Uterus (tissue), 4 donors: Measurements from ENCODE around the gene GRID2. TPM values are rescaled to one million over a fixed set of nuclear protein-coding genes. Genes with fewer than 3 reads are reported as not detected.

Experiments used
- DNase-seq, 2 donors: peaks; one replicate each; pipeline ENCODE4 v3.0.0-alpha.2; 2019 to 2020
- H3K27ac ChIP-seq, 2 donors: fragments of 200-600 bp; sonication (generic); 1 replicate in 1 of 2; 2 replicates in 1 of 2; pipeline ENCODE4 v1.5.1; 2016 to 2018
- H3K27me3 ChIP-seq, 2 donors: fragments of 200-600 bp; sonication (generic); one replicate each; pipeline ENCODE4 v1.5.1; 2018 to 2019; ENCODE audit warnings: control low read depth in 1 of 2
- H3K36me3 ChIP-seq, 2 donors: fragments of 200-600 bp; sonication (generic); one replicate each; pipeline ENCODE4 v1.5.1; 2019; ENCODE audit warnings: control low read depth in 1 of 2
- H3K4me1 ChIP-seq, 2 donors: fragments of 200-600 bp; sonication (generic); one replicate each; pipeline ENCODE4 v1.5.1; 2018 to 2019; ENCODE audit warnings: control low read depth in 1 of 2
- H3K4me3 ChIP-seq, 2 donors: fragments of 200-600 bp; sonication (generic); 1 replicate in 1 of 2; 2 replicates in 1 of 2; pipeline ENCODE4 v1.5.1; 2018 to 2019; ENCODE audit warnings: mild to moderate bottlenecking in 1 of 2
- H3K9me3 ChIP-seq, 2 donors: fragments of 200-600 bp; sonication (generic); one replicate each; pipeline ENCODE4 v1.5.1; 2019; ENCODE audit warnings: control low read depth in 1 of 2
- POLR2A ChIP-seq, 2 donors: fragments of 450-650 bp; IDR thresholded peaks; one replicate each; pipeline ENCODE4 v1.6.1; 2016; ENCODE audit warnings: antibody characterized with exemption in 2 of 2, mild to moderate bottlenecking in 1 of 2, moderate library complexity in 1 of 2
- intact Hi-C: fragments of 100-400 bp; cut with DNase I; formaldehyde crosslinking; loops from one replicate; pipeline ENCODE4 v1.15.1; 2023; ENCODE audit warnings: low total_unique reads
- total RNA-seq, 4 donors: library from RNA; depleted of rRNA in 3 of 4; stranded (reverse); fragments of >200 nt in 3 of 4; gene quantifications; one replicate each; pipeline versions ENCODE4 v1.1.0 to v1.2.4, GENCODE V29; 2014 to 2023
- TF ChIP-seq, protein P1 (sequence below), 4 experiments: fragments of 200-600 bp in 2 of 4; fragments of 450-650 bp in 2 of 4; sonication (generic) in 2 of 4; IDR thresholded peaks; one replicate each; pipeline ENCODE4 v1.5.1; 2016 to 2019; ENCODE audit warnings: antibody characterized with exemption in 4 of 4, mild to moderate bottlenecking in 2 of 4, moderate library complexity in 1 of 4
- donor health status: DM: yes; HTN: yes; CAD: no.

Gene GRID2
- total RNA-seq, 4 donors from 2014 or later: 0.27 to 33.3 (median 0.59) TPM; not detected in 1

DNA sequence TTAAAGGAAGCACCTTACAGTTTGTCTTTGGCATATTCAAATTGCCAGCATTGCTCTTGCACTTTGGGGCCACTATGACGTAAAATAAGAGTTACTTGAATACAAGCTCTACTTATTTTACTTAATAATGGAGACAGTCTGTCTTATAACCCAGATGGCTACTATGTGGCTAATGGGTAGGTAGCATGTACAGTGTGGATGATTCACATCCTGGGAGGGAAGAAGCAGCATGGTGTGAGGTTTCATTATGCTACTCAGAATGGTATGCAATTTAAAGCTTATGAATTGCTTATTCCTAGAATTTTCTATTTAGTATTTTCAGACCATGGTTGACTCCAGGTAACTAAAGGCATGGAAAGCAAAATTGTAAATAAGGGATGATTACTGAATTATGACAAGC is 763.0 kb downstream of the GRID2 start:
- intact Hi-C loops: no loop called here
- no peaks in the 10 kb centered on the region for H3K36me3 ChIP-seq
- H3K9me3 ChIP-seq: no peaks in the 10 kb centered on the region
- no peak overlapping the region for H3K27ac ChIP-seq
- H3K27me3 ChIP-seq: no peaks in the 10 kb centered on the region
- DNase-seq: no peak
- H3K4me1 ChIP-seq: no peaks in the 10 kb centered on the region
- H3K4me3 ChIP-seq: no peak overlapping the region
- no peak for TF ChIP-seq POLR2A (IDR thresholded peaks at IDR 0.05)
- TF ChIP-seq, protein P1, sequence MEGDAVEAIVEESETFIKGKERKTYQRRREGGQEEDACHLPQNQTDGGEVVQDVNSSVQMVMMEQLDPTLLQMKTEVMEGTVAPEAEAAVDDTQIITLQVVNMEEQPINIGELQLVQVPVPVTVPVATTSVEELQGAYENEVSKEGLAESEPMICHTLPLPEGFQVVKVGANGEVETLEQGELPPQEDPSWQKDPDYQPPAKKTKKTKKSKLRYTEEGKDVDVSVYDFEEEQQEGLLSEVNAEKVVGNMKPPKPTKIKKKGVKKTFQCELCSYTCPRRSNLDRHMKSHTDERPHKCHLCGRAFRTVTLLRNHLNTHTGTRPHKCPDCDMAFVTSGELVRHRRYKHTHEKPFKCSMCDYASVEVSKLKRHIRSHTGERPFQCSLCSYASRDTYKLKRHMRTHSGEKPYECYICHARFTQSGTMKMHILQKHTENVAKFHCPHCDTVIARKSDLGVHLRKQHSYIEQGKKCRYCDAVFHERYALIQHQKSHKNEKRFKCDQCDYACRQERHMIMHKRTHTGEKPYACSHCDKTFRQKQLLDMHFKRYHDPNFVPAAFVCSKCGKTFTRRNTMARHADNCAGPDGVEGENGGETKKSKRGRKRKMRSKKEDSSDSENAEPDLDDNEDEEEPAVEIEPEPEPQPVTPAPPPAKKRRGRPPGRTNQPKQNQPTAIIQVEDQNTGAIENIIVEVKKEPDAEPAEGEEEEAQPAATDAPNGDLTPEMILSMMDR (IDR thresholded peaks at IDR 0.05): no peak

DNA sequence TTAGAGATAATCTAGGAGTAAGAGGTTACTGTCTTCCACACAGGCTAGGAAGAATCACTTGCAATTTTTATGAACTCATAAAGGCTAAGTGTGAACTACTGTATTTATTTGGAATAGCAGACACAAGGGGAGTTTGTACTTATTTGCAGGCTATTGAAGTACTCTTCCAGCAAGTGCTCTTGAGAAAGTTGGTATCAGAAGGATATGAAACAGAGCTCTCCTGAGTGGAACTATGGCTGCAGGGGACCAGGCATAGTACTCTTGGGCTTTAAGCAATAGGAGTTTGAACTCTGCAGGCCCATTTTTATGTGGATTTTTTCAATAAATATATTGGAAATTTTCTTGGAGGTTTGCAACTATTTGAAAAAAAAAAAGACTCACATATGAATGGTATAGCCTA is 768.5 kb downstream of the GRID2 start:
- DNase-seq: no peak
- H3K36me3 ChIP-seq: no peaks in the 10 kb centered on the region
- no peaks in the 10 kb centered on the region for H3K9me3 ChIP-seq
- no peak overlapping the region for H3K4me3 ChIP-seq
- no peak overlapping the region for H3K27ac ChIP-seq
- TF ChIP-seq POLR2A (IDR thresholded peaks at IDR 0.05): no peak
- TF ChIP-seq, protein P1 (IDR thresholded peaks at IDR 0.05): no peak
- H3K4me1 ChIP-seq: no peaks in the 10 kb centered on the region
- intact Hi-C loops: no loop called here
- H3K27me3 ChIP-seq: no peaks in the 10 kb centered on the region

DNA sequence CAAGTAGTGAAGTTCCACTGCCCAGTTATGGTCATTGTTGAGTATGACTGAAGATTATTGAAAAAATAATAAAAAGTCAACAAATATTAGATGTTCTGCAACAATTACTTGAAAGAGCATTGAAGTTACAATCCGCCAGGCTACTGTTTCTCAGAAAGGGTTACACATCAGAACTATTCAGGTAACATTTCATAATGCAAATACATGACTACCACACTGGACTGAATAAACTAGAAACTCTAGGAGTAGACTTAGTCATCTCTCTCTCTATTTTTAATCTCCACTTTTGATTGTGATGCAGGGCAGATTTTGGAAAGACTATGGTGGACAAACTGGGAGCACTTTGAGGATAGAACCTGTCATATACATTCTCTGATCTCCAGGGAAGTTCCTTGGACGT is 776.5 kb downstream of the GRID2 start:
- no peak overlapping the region for H3K4me3 ChIP-seq
- H3K36me3 ChIP-seq: no peaks in the 10 kb centered on the region
- H3K4me1 ChIP-seq: no peaks in the 10 kb centered on the region
- TF ChIP-seq, protein P1 (IDR thresholded peaks at IDR 0.05): no peak
- no peak for TF ChIP-seq POLR2A (IDR thresholded peaks at IDR 0.05)
- no peaks in the 10 kb centered on the region for H3K9me3 ChIP-seq
- no peaks in the 10 kb centered on the region for H3K27me3 ChIP-seq
- H3K27ac ChIP-seq: no peak overlapping the region
- intact Hi-C loops: no loop called here
- DNase-seq: no peak

DNA sequence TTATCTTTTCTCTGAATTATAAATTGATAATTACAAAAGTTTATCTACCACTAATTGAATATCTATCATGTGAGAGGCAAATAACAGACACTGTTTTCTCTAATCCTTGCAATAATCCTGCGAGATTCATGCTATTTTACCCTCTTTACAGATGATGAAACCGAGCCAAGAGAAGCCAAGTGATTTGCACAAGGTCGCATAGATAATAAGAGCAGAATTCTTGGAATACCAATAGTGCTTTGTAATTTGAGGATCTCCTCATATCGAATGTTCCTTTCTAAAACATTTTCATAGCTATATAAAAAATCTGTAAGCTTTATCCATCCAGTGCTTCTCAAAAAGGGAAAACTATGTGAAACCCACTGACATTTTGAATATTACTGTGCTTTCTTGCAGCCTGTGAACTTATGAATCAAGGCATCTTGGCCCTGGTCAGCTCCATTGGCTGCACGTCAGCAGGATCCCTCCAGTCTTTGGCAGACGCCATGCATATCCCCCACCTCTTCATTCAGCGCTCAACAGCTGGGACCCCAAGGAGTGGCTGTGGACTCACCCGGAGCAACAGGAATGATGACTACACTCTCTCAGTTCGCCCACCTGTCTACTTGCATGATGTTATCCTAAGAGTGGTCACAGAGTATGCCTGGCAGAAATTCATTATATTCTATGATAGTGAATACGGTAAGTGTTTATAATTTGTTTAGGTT is 781.0 kb downstream of the GRID2 start:
- no peak overlapping the region for H3K27ac ChIP-seq
- intact Hi-C loops: no loop called here

DNA sequence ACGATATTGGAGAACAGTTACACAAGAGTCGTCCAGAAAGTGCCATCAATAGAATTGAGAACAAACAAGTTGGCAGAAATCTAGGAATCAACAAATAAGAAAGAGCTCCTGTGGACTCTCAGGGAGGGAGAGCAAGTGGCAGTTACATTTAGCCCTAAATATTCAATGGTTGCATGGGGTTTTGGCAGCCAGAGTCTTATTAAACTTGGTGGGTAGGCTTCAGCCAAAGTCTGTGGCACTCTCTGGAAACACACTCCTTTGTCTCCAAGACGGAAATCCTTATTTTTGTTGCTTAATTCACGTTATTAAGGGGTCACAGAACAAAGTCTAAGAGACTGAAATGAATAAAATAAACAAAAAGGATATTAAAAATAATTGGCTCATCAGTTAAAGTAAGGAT is 782.6 kb downstream of the GRID2 start:
- Histone ChIP-seq H3K4me1 (no peaks in the 10 kb centered on the region), H3K4me3 (no peak overlapping the region), H3K9me3 (no peaks in the 10 kb centered on the region), H3K27me3 (no peaks in the 10 kb centered on the region), H3K36me3 (no peaks in the 10 kb centered on the region), H3K27ac (no peak overlapping the region)
- no peak for DNase-seq
- intact Hi-C loops: no loop called here
- no peak for TF ChIP-seq POLR2A (IDR thresholded peaks at IDR 0.05)
- TF ChIP-seq, protein P1 (IDR thresholded peaks at IDR 0.05): no peak

More for the DNA sequence above, 781.0 kb downstream of the GRID2 start:
- Histone ChIP-seq H3K36me3 (no peaks in the 10 kb centered on the region), H3K4me1 (no peaks in the 10 kb centered on the region), H3K4me3 (no peak overlapping the region), H3K9me3 (no peaks in the 10 kb centered on the region), H3K27me3 (no peaks in the 10 kb centered on the region)
- no peak for DNase-seq
- no peak for TF ChIP-seq POLR2A (IDR thresholded peaks at IDR 0.05)
- TF ChIP-seq, protein P1 (IDR thresholded peaks at IDR 0.05): no peak
